ELR (cell line): ENCODE data around the gene EFEMP1.

Experiments
- DNase-seq: peaks from one replicate; pipeline ENCODE4 v3.0.0-alpha.2; 2015; ENCODE audit warnings: low read depth

EFEMP1 gene

DNA sequence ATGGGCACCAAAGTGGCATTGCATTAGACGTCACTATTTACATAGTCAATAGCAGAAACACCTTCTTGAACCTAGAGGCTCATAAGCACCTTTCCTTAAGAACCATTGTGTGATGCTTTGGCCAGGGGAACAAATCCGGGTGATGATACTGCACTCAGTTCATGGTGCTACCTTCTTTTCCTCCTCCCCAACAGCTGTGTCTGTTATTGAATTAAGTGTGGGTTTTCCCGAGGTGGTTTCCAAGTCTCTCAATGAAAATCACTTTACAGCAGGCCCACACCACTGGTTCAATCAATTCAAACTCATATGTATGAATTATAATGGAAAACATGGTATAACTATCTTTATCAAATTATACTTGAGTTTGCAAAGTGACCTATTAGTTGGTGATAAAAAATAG is 9.3 kb upstream of the EFEMP1 start:
- no peak for DNase-seq

DNA sequence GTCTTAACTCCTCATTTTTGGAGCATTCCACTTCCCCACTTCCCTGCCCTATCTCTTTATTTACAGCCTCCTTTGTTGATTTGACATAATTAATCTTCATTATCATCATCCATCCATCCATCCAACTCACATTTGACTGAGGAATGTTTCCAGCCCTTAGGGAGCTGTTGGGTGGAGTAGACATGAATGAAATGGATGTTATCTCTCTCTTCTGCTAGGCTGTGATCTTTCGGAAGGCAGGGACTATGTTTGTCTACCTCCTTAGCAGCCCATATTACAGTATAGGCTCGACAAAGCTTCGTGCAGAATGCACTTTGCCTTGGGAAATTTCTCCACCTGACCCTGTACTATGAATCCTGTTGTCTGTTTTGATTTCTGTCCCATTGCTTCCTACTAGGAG is 7.7 kb upstream of the EFEMP1 start:
- no peak for DNase-seq

DNA sequence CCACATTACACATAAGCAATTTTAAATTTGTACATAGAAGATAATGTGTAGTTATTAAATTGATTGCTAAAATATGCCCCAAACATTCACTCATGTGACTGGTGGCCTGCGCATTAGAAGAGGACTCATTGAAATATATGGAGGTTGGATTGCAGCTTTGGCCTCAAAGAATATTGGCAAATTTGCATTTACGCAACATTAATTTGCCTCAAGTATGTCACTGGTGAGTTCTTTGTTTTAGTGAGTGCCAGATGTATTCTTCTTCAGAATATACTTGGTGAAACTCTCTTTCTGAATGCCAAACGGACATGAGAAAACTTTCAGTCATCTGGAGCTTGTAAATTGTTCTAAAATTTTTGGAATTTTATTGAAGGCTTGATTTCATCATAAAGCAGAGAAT is 5.9 kb upstream of the EFEMP1 start:
- DNase-seq: no peak

DNA sequence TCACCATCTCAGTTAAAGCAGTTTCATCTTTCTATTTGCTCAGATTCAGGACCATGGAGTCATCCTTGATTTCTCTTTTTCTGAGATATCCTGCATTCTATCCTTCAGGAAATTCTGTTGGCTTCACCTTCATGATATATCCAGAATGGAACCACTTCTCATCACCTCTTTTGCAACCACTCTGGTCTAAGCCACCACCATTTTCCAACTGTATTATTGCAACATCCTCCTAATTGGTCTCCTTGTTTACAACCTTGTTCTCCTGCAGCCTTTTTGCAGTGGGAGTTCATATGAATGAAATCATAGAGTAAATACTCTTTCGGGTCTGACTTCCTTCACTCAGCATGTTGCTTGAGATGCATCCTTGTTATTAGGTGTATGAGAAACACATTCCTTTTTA is 3.4 kb upstream of the EFEMP1 start:
- DNase-seq: no peak

DNA sequence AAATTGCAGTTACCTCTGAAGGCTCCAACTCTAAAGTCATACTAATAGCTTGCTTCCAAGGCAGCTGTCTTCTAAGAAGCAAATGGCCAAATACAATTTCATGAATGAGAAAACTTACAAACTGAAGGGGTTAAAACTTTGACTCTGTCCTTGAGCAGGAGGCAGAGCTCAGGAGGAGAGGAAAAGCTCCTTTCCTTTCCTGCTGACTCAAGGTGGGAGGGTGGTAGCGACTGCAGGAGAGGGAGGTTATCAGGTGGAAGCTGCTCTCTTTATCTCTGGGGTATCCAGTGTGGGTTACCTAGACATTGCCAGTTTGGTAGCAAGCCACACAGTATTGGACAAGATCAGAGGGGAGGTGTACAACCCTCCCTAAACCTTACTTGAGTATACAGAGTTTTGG is 2.7 kb upstream of the EFEMP1 start:
- DNase-seq: no peak

DNA sequence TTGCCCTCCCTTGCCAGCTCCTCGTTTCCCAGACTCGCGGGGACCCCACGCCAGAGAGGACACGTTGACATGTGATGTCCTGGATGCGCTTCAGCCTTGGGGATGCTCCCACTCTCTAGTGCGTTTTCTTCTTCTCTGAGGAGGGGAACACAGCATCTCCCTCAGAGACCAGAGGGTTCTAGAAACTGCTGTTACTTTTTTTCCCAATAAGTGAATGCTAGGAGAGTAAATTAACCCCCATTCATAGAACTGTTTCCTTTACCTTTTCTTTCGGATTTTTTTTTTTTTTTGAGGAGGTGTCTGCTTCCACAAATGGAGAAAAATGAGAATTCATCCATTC is 370 bp upstream of the EFEMP1 start:
- DNase-seq: peak; percentile 11

DNA sequence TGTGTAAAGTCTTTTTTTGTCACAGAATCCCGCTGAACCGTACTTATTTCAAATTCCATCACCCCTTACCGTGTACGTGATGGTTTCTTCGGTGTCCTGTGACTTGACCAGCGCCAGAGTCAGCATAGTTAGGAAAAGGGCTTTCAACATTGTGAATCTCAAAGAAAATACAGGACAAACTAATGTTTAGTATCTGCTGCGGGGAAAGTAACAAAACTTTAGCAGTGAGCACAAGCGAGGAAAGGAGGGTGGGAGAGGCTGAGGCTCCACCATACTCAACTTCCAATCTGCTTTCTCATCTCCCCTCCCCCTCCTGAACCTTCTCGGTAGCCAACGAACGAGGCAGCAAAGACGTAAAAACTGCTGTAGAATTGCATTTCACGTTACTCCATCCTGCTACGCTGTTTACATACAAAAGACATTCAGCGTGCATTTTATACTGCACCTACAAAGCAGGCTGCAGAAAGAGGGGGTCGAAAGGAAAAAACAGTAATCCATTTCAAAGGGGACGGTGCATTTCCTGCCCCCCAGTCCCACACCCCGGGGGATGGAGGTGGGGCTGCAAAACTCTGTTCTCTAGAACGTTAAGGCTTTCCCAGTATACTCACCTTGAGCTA is 1.2 kb downstream of the EFEMP1 start:
- DNase-seq: no peak

DNA sequence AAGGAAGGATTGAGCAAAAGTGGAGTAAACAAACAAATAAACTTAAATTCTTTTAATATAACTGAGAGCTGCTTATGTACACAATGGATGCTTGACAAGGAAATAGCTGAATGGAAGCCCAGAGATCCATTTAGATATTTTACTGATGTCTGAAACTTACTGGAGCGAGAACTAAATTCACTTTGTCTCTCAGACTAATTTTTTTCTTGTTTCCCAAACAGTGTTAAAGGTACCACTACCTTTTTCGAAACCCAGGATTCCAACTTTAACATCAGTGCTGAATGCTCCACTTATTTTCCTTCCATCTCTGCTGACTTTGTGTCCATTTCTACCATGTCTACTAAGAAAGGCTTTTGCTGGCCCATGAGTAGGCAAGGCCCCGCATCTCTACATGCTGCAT is 4.0 kb downstream of the EFEMP1 start:
- no peak for DNase-seq

DNA sequence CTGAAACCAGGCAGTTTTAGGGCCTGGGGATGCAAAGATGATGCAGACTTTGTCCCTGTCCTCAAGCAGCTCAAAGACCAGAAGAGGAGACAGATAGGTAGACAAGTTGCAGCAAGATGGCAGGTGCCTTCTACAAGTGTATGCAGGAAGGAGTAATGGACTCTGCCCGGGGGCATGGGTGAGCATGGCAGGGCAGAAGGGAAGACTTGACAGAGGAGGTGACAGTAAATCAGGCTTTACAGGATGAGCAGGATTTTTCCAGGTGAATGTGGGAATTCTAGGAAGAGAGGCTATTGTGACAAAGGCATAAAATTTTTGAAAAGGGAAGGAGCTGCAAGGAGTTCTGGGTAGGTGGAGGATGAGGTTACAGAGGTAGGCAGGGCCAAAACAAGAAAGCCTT is 4.7 kb downstream of the EFEMP1 start:
- DNase-seq: no peak

DNA sequence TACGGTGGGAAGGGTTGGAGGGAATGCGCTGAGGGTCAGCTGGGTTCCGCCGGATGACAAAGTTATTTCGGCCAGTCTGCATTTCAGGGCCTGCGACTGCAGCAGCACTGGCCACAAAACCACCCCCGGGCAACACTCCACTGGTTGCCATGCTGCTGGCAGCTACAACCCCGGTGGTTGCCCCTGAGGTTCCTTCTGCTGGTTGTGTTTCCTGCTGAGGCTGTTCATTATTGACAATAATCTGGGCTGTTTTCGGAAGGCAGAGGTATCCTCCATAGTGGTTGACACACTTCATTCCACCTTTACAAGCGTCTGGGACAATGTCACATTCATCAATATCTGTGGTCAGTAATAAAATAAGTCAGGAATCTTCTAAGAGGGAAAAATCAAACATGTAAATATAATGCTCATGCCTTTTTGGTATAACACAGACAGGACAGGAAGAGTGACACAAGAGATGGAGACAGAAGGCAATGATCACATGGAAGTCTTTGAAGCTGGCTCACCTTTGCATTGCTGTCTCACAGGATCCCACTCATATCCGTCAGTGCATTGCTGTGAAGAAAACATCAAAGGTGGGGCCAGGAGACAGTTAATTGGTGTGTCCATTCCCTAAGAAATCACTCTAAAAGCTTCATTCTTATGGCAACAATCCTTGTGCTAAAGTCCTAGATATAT is 5.7 kb downstream of the EFEMP1 start:
- no peak for DNase-seq

DNA sequence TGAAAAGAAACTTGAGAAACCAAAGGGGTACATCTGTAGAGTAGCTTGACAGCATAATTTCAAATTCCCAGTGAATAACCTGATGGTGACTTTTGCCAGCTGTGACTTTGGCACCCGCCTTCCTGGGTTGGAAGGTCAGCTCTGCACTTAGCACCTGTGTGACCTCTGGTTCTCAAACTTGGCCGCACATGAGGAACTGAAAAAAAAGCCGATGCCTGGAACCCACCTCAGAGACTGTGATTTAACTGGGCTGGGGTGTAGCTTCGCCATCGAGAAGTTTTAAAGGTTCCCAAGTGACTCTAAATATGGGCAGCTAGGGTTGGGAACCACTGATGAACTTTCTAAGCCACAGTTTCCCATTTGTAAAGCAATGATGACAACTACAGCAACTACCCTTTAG is 6.5 kb downstream of the EFEMP1 start:
- no peak for DNase-seq

DNA sequence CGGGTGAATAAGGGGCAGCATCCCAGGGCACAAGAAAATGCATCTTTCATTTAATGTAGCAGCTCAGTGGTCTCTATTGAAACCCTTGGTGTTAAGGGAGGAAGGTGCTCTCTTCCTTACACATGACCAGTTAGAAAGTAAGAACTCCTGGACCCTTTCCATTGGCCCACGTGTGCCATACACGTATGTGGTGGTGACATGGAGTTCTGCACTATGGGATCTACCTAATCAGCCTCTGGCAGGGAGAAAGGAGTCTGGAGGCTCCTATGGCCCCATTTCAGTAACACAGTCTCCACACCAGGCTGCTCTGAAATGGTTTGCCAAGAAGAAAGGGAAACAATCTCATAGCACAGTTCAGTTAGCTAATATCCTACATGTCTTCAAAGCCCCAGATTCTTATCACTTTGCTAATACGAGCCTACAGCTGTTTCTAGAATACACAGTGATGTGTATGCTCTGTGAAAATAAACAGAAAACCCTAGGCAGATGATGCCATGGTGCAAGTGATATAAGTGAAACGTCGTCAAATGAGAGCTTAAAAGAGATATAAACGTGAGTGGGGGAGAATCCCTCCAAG is 7.0 kb downstream of the EFEMP1 start:
- no peak for DNase-seq

DNA sequence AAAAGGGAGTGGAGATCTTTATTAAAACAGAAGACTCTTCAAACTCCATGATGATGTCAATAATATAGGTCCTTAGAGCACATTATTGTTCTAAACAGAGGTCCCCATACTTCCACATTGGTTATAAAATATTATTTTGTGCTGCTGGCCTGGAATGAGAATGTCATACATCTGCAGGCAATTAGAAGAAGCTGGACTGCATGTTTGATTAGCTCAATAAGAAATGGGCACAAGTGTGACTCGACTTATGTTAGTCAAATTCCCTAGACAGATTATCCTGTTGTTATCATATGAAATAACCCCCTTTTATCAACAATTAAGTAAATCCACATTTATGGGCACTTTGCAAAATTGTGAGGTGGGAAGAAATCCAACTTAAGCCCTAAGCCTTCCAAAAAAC is 8.8 kb downstream of the EFEMP1 start:
- no peak for DNase-seq

DNA sequence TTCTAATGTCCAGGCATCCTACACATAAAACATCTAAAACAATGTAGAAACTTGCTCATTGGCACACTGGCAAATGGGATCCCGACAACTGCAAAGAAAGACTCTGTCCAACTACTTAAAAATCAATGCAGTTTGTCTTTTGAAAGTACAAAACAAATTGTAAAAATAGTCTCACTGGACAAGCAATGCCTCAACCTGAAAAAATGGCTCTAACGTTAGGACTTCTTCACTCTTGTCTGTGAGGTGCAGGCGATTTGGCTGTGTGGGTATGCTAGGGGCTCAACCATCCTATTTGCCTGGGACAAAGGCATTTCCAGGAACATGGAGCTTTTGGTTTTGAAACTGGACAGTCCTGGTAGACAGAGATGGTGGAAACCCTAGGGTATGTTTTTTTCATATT is 10.7 kb downstream of the EFEMP1 start:
- DNase-seq: no peak

DNA sequence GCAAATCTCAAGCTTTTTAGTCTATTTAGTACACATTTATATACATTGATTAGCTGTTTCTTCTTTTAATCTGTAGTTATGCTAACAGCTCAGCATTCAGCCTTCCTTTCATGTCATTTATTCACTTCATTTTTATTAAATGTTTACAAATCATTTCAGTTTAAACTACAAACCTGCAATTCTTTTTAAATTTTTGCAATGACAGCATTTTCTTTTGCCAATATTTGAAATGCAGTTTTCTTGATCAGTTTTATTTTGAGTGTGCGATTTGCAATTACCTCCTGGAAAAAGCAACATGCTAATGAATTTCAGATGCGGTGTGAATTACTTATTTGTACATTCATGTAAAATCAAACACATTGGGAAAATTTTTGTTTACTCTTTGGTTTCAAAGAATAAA is 13.5 kb downstream of the EFEMP1 start:
- no peak for DNase-seq

DNA sequence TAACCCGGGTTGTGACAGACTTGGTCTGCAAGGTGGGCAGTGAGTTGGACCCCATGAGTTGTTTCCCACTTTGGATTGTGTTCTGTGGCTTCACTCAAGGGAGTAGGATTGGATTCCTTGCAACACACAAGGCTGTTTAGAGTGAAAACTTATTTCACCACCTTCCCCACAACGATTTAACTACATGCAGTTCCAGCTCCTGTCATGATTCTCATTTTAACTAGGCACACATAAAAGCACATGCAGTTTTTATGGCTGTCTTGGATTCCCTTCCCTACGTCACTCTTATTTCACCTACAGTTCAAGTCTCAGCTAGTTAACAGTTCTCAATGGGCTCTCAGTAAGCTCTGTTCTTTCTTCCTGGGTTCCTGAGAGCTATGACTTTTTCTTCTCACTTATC is 15.9 kb downstream of the EFEMP1 start:
- no peak for DNase-seq

DNA sequence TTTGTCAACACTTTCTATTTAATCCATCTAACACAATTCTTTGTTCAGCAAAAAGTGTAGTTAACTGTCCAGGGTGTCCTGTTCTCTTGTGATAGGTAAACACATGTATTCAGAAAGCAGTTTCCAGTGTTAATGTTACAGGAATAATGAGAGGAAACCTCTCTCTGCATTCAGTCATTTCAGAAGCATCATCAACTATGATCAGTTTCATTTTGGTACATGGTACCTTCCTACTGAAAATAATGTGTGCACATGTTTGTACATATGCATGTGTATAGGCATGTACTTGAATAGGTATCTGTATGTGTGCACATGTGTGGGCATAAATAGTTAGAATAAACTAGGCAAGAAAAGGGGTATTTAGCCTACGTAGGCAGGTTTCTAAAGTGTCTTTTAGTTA is 16.6 kb downstream of the EFEMP1 start:
- DNase-seq: no peak

DNA sequence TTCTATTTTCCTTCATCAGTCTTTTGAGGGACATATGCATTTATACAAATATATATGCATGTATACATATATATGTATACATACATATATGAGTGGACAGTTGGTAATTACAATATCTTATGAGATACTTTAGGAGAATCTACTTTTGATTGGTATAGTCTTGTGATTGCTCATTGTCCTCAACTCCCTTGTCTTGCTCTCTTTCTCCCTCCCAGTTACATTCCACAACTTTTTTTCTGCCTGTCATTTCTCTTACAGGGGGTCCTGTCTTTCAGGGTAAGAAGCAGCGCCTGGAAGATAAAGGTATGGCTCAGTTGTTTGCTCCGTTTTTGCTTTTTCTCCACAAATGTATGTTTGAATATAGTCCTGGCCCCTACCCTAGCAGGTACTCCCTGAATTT is 19.9 kb downstream of the EFEMP1 start:
- DNase-seq: no peak

DNA sequence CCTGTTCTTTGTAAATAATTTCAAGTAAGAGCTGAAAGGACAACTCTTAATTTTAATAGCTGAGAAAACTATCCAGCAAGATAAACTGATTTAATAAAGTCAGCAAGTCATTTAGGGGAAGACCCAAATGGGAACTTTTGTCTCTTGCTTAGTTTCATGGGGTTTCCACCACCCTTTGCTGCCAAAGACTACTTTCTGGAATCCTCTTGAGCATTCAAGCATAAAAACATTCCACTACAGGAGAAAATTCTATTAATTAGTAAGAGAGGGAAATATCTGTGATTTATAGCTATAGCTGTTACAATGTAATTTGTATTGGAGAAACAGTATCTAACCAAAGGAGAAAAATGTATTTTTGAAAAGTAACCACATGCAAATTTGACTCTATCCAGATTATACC is 20.6 kb downstream of the EFEMP1 start:
- DNase-seq: no peak

DNA sequence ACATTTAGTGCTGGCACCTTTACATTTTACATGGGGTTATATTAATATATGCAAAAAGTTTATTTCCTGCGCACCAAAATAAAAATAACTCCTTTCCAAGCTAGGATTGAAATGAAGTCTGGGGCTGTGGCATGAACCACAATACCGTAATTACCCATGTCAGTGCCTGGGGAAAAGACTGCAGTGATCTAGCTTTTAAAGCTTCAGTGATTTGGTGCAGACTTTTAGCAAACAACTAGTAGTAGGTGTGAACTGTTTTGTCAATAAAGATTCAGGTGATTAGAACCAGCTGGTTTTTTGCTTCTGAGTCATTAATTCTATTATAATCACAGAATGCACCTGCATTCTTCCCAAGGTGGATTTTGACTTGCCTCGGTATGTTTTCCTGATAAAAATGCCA is 21.2 kb downstream of the EFEMP1 start:
- no peak for DNase-seq

DNA sequence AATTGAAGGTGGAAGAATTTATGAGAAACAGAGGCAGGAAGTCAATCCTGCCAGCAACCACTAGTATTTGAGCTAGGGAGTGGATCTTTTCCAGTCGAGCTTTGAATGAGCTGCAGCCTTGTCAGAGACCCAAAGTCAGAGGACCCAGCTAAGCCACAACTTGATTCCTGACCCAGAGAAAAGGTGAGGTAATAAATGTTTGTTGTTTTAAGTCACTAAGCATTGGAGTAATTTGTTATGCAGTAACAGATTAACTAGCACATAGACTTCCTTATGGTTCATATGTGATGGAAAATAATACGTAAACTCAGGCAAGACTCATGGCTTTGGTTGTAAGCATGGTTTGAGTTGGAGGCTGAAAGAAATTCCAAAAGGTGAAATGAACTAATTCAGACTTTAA is 21.6 kb downstream of the EFEMP1 start:
- no peak for DNase-seq

DNA sequence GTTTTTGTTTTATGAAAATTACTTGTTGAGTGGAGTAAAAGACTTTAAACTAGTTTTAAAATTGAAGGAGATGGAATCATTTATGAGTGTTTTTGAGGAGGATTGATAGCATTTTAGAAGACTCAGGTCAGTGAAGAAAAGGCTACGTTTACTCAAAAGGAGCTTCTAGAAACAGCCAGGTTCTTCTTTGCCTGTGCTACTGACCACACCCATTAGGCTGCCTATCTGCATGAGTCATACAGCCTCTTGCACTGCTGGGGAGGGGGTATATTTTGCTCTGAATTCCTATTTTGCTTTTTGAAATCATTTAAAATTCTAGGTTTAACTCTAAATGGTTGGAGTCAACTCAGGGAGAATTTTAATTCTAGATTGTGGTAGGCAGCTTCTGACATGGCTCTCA is 22.3 kb downstream of the EFEMP1 start:
- peak; percentile 68 for DNase-seq

DNA sequence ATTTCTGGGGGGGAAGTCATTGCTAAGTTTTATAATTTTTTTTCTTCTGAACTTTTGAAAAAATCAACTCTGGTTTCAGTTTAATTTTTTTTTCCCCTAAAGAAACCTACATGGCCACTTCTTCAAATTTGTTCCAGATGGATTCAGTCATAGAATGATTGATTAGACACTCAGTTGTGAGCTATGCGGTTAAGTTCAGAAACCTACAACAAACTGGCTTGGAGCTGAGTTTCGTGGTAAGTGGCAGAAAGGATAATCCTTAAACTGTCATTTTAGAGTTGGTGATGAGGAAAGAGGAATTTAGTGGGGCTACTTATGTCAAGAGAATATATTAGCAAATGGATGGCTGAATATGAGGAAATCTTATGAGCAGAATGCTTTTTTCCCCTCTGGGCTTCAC is 23.7 kb downstream of the EFEMP1 start:
- no peak for DNase-seq

DNA sequence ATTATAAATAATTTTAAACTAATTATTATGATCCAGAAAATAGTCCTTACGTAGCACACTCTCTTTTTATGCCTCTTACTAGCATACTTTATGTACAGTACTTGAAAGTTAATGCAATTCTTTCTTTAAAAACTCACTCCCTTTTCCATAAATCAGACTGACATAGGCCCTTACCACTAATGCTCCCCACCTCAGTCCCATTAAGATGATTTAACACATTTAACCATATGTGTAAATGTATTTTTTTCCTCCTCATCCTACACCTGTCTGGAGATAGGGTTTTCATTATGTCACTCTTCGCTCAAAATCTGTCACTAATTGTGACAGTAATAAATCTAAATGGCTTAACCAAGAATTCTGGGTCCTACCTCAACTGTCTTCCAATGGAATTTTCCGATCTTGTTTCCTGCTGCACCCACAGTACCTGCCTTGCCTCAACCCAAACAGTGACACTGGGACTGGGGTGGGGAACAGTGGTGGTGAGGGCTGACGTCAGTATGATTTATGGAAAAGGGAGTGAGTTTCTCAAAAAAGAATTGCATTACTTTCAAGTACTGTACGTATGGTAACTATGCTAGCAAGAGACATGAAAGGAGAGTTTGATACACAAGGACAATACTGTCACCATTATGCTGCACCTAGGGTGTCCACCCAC is 25.1 kb downstream of the EFEMP1 start:
- no peak for DNase-seq
